Kidney capillary endothelial cell (primary cell): ENCODE measurements around the gene DNM3.

Experiments
- DNase-seq: peaks from one replicate; pipeline ENCODE4 v3.0.0-alpha.2; 2018; ENCODE audit warnings: low spot score

The DNM3 gene

GRCh38 chr1:172456344-172456769 is 615.1 kb downstream of the DNM3 start:
- no peak for DNase-seq

GRCh38 chr1:172457479-172458130 is 616.3 kb downstream of the DNM3 start:
- DNase-seq = no peak

GRCh38 chr1:172460177-172460576 is 618.9 kb downstream of the DNM3 start:
- DNase-seq = no peak

- no peak for DNase-seq
These were observed 619.6 kb downstream of the DNM3 start for GRCh38 chr1:172460887-172461315.
